Loucy (cell line): ENCODE data around the gene CNKSR3.

ENCODE experiments used
- H2AFZ ChIP-seq: fragments of 200-600 bp; sonication (generic); 2 replicates; pipeline ENCODE4 v1.6.0; 2016; ENCODE audit warnings: antibody characterized with exemption, mild to moderate bottlenecking, low read length, moderate library complexity
- H3F3A ChIP-seq: fragments of 200-600 bp; 2 replicates; pipeline ENCODE4 v1.6.0; 2016; ENCODE audit warnings: antibody characterized with exemption, low read depth, mild to moderate bottlenecking
- H3K27me3 ChIP-seq: fragments of 200-600 bp; sonication (generic); 2 replicates; pipeline ENCODE4 v1.6.1; 2014; ENCODE audit warnings: low read length, mild to moderate bottlenecking; ENCODE audit not compliant: insufficient read depth, poor library complexity, severe bottlenecking
- H3K36me3 ChIP-seq: fragments of 200-600 bp; sonication (generic); 2 replicates; pipeline ENCODE4 v1.6.1; 2016; ENCODE audit warnings: low read length; ENCODE audit not compliant: insufficient read depth
- H3K4me1 ChIP-seq: fragments of 200-600 bp; sonication (generic); 2 replicates; pipeline ENCODE4 v1.5.1; 2014; ENCODE audit warnings: low read length, mild to moderate bottlenecking; ENCODE audit not compliant: insufficient read depth, poor library complexity, severe bottlenecking
- H3K4me2 ChIP-seq: fragments of 200-600 bp; sonication (generic); 2 replicates; pipeline ENCODE4 v1.6.0; 2014; ENCODE audit warnings: antibody characterized with exemption, low read length, low read depth, mild to moderate bottlenecking; ENCODE audit not compliant: poor library complexity, severe bottlenecking
- H3K4me3 ChIP-seq: fragments of 200-600 bp; sonication (generic); 2 replicates; pipeline ENCODE4 v1.5.1; 2014; ENCODE audit warnings: low read length, mild to moderate bottlenecking, mixed read lengths; ENCODE audit not compliant: poor library complexity, severe bottlenecking
- H3K79me2 ChIP-seq: fragments of 200-600 bp; sonication (generic); 2 replicates; pipeline ENCODE4 v1.6.1; 2014; ENCODE audit warnings: low read length; ENCODE audit not compliant: insufficient read depth
- H3K9ac ChIP-seq: fragments of 200-600 bp; sonication (generic); 2 replicates; pipeline ENCODE4 v1.6.0; 2014; ENCODE audit warnings: mild to moderate bottlenecking, low read depth, low read length, moderate library complexity; ENCODE audit not compliant: poor library complexity, severe bottlenecking
- H3K9me2 ChIP-seq: fragments of 200-600 bp; sonication (generic); replicated peaks from 2 replicates; pipeline ENCODE4 v1.6.1; 2016; ENCODE audit warnings: low read depth, low read length, mixed read lengths
- H3K9me3 ChIP-seq: fragments of 200-600 bp; sonication (generic); 2 replicates; pipeline ENCODE4 v1.6.1; 2014; ENCODE audit warnings: mild to moderate bottlenecking, antibody characterized with exemption, low read length, low read depth; ENCODE audit not compliant: insufficient read depth
- H4K20me1 ChIP-seq: fragments of 200-600 bp; sonication (generic); 2 replicates; pipeline ENCODE4 v1.6.0; 2014; ENCODE audit warnings: antibody characterized with exemption, low read length, mild to moderate bottlenecking; ENCODE audit not compliant: insufficient read depth, poor library complexity, severe bottlenecking
- CTCF ChIP-seq: fragments of 200-600 bp; sonication (generic); conservative IDR thresholded peaks from 2 replicates; pipeline ENCODE4 v1.5.1; 2014; ENCODE audit warnings: mild to moderate bottlenecking, antibody characterized with exemption, low read length
- EZH2phosphoT487 ChIP-seq: fragments of 200-600 bp; IDR thresholded peaks from 2 replicates; pipeline ENCODE4 v1.6.1; 2018; ENCODE audit warnings: antibody characterized with exemption, mild to moderate bottlenecking, moderate library complexity, borderline replicate concordance

Gene CNKSR3

DNA sequence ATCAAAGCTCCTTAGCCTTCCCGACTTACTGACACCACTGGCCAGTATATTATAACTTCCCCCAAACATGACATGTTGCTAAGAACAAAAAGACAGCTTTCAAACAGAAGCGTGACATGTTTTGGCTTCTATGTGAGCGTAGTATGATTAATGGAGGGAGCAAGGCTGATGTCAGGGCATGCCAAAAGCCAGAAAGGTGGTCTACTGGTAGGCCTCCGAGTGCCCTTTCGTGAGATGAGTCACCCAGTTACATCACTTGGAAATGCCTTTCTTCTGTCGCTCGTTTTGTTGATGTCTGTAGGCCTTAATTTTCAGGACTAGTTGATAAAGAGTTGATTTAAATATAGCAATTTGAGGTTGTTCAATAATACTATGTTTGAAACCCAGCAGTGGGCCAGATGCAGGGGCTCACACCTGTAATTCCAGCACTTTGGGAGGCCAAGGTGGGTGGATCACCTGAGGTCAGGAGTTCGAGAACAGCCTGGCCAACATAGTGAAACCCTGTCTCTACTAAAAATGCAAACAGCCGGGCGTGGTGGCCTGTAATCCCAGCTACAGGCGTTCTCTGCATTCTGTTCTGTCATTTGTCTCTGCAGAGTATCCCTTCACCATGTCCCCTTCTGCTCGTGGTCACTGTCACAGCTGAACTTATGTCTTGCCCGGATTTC, 53.3 kb downstream of the CNKSR3 start:
- no peak for TF ChIP-seq EZH2phosphoT487
- no peak for TF ChIP-seq CTCF
- Histone ChIP-seq H3K36me3 (no peaks in the 10 kb centered on the region), H3K4me3 (no peak overlapping the region), H3K9me3 (no peaks in the 10 kb centered on the region), H3F3A (no peaks in the 10 kb centered on the region), H3K9me2 (no peaks in the 10 kb centered on the region), H3K4me1 (peaks cover 19% of the 10 kb centered on the region), H3K79me2 (no peaks in the 10 kb centered on the region), H4K20me1 (no peaks in the 10 kb centered on the region), H3K27me3 (no peaks in the 10 kb centered on the region), H2AFZ (no peak overlapping the region), H3K4me2 (no peak overlapping the region), H3K9ac (no peak overlapping the region)

- no peak overlapping the region for H3K4me2 ChIP-seq
- no peaks in the 10 kb centered on the region for H3K9me3 ChIP-seq
- H3K36me3 ChIP-seq: no peaks in the 10 kb centered on the region
- no peaks in the 10 kb centered on the region for H3F3A ChIP-seq
- H3K79me2 ChIP-seq: no peaks in the 10 kb centered on the region
- no peaks in the 10 kb centered on the region for H4K20me1 ChIP-seq
- no peak overlapping the region for H2AFZ ChIP-seq
- no peaks in the 10 kb centered on the region for H3K9me2 ChIP-seq
- H3K4me1 ChIP-seq: peaks cover 31% of the 10 kb centered on the region
- H3K27me3 ChIP-seq: no peaks in the 10 kb centered on the region
- no peak for TF ChIP-seq EZH2phosphoT487
- no peak overlapping the region for H3K9ac ChIP-seq
- no peak overlapping the region for H3K4me3 ChIP-seq
Measured at GRCh38 chr6:154453329-154453728, 57.2 kb downstream of the CNKSR3 start.

- Histone ChIP-seq H4K20me1 (no peaks in the 10 kb centered on the region), H3K9me2 (no peaks in the 10 kb centered on the region), H3K36me3 (no peaks in the 10 kb centered on the region), H2AFZ (no peak overlapping the region), H3K4me3 (no peak overlapping the region), H3F3A (no peaks in the 10 kb centered on the region), H3K79me2 (no peaks in the 10 kb centered on the region), H3K4me2 (no peak overlapping the region), H3K9me3 (no peaks in the 10 kb centered on the region), H3K27me3 (no peaks in the 10 kb centered on the region), H3K9ac (no peak overlapping the region), H3K4me1 (peaks cover 42% of the 10 kb centered on the region)
- no peak for TF ChIP-seq EZH2phosphoT487
- no peak for TF ChIP-seq CTCF
Measured at GRCh38 chr6:154450498-154450897, 60.0 kb downstream of the CNKSR3 start.
